GM23338 (cell line): Measurements from ENCODE around the gene TLR7. TPM values are rescaled to one million over a fixed set of nuclear protein-coding genes. Genes with fewer than 3 reads are reported as not detected.
A peak's percentile ranks its signal among the peaks of the same experiment; 100 is the strongest.

Experiments
- ATAC-seq: fragments of 200-7000 bp; cut with Tn5 transposase; 3 replicates; pipeline ENCODE4 v1.9.1; 2020
- DNase-seq: peaks from one replicate; pipeline ENCODE4 v3.0.0-alpha.2; 2015; ENCODE audit warnings: low spot score
- H2AFZ ChIP-seq: fragments of 200-600 bp; sonication (generic); 2 replicates; pipeline ENCODE4 v1.8.0; 2016; ENCODE audit warnings: antibody characterized with exemption, mild to moderate bottlenecking, moderate library complexity
- H3F3A ChIP-seq: fragments of 200-600 bp; sonication (generic); replicated peaks from 2 replicates; pipeline ENCODE4 v1.8.0; 2017; ENCODE audit warnings: antibody characterized with exemption, mixed run types, low read depth
- H3K27ac ChIP-seq: fragments of 200-600 bp; sonication (generic); 2 replicates; pipeline ENCODE4 v1.6.1; 2016; ENCODE audit warnings: low read depth
- H3K27me3 ChIP-seq: fragments of 200-600 bp; sonication (generic); 2 replicates; pipeline ENCODE4 v1.8.0; 2016; ENCODE audit warnings: mild to moderate bottlenecking, mixed run types, moderate library complexity; ENCODE audit not compliant: insufficient read depth
- H3K36me3 ChIP-seq: fragments of 200-600 bp; sonication (generic); 2 replicates; pipeline ENCODE4 v1.8.0; 2016; ENCODE audit warnings: mild to moderate bottlenecking; ENCODE audit not compliant: insufficient read depth
- H3K4me1 ChIP-seq: fragments of 200-600 bp; sonication (generic); 2 replicates; pipeline ENCODE4 v1.8.0; 2016; ENCODE audit warnings: mild to moderate bottlenecking, moderate library complexity; ENCODE audit not compliant: insufficient read depth
- H3K4me2 ChIP-seq: fragments of 200-600 bp; sonication (generic); 2 replicates; pipeline ENCODE4 v1.7.1; 2017; ENCODE audit warnings: mixed run types
- H3K4me3 ChIP-seq: fragments of 200-600 bp; sonication (generic); 2 replicates; pipeline ENCODE4 v1.6.1; 2016; ENCODE audit warnings: mixed run types
- H3K79me2 ChIP-seq: fragments of 200-600 bp; sonication (generic); replicated peaks from 2 replicates; pipeline ENCODE4 v1.8.0; 2017; ENCODE audit warnings: mild to moderate bottlenecking; ENCODE audit not compliant: insufficient read depth
- H3K9me2 ChIP-seq: fragments of 200-600 bp; sonication (generic); 2 replicates; pipeline ENCODE4 v1.8.0; 2017; ENCODE audit not compliant: insufficient read depth
- H4K20me1 ChIP-seq: fragments of 200-600 bp; sonication (generic); replicated peaks from 2 replicates; pipeline ENCODE4 v1.8.0; 2017; ENCODE audit warnings: mild to moderate bottlenecking; ENCODE audit not compliant: insufficient read depth
- H3K27ac Mint-ChIP-seq: 2 replicates; pipeline ENCODE4 v1.8.0; 2020; ENCODE audit warnings: inconsistent platforms, mild to moderate bottlenecking, moderate library complexity, mixed read lengths
- H3K27me3 Mint-ChIP-seq: 3 replicates; pipeline ENCODE4 v1.8.0; 2022; ENCODE audit warnings: low read depth, mild to moderate bottlenecking, moderate library complexity, mixed read lengths, inconsistent platforms; ENCODE audit not compliant: insufficient read depth, poor library complexity
- H3K36me3 Mint-ChIP-seq: 3 replicates; pipeline ENCODE4 v1.8.0; 2021; ENCODE audit warnings: low read depth, mild to moderate bottlenecking, inconsistent platforms, moderate library complexity, mixed read lengths
- H3K4me1 Mint-ChIP-seq: 3 replicates; pipeline ENCODE4 v1.8.0; 2020; ENCODE audit warnings: mild to moderate bottlenecking, inconsistent platforms, mixed read lengths
- H3K4me3 Mint-ChIP-seq: 3 replicates; pipeline ENCODE4 v1.8.0; 2021; ENCODE audit warnings: moderate library complexity, mild to moderate bottlenecking, inconsistent platforms, mixed read lengths
- H3K9me3 Mint-ChIP-seq: 3 replicates; pipeline ENCODE4 v1.8.0; 2020; ENCODE audit warnings: moderate library complexity, mild to moderate bottlenecking, inconsistent platforms, mixed read lengths
- CREB1 ChIP-seq: fragments of 250-450 bp; sonication (Bioruptor Pico); IDR thresholded peaks from 2 replicates; pipeline ENCODE4 v1.5.0; 2020; ENCODE audit warnings: low read depth, mild to moderate bottlenecking, moderate library complexity
- ETS1 ChIP-seq: IDR thresholded peaks from 2 replicates; pipeline ENCODE4 v1.6.1; 2016; ENCODE audit warnings: antibody characterized with exemption
- EZH2 ChIP-seq: fragments of 200-600 bp; sonication (generic); IDR thresholded peaks from one replicate; pipeline ENCODE4 v1.8.0; 2017; ENCODE audit warnings: antibody characterized with exemption, mild to moderate bottlenecking, low read depth; ENCODE audit not compliant: unreplicated experiment
- EZH2phosphoT487 ChIP-seq: fragments of 200-600 bp; sonication (generic); IDR thresholded peaks from one replicate; pipeline ENCODE4 v1.8.1; 2018; ENCODE audit warnings: antibody characterized with exemption; ENCODE audit not compliant: unreplicated experiment
- JUNB ChIP-seq: IDR thresholded peaks from one replicate; pipeline ENCODE4 v1.6.1; 2016; ENCODE audit warnings: antibody characterized with exemption; ENCODE audit not compliant: unreplicated experiment
- NANOG ChIP-seq: IDR thresholded peaks from 2 replicates; pipeline ENCODE4 v1.6.1; 2016; ENCODE audit warnings: antibody characterized with exemption, borderline replicate concordance
- POLR2AphosphoS5 ChIP-seq: IDR thresholded peaks from 2 replicates; pipeline ENCODE4 v1.6.1; 2016; ENCODE audit warnings: antibody characterized with exemption, low read depth
- REST ChIP-seq: IDR thresholded peaks from one replicate; pipeline ENCODE4 v1.6.1; 2018; ENCODE audit warnings: antibody characterized with exemption; ENCODE audit not compliant: unreplicated experiment
- ZNF114 ChIP-seq: fragments of 250-450 bp; sonication (Bioruptor Pico); IDR thresholded peaks from 2 replicates; pipeline ENCODE4 v1.5.0; 2020; ENCODE audit warnings: mild to moderate bottlenecking, moderate library complexity
- ZNF331 ChIP-seq: fragments of 250-450 bp; sonication (Bioruptor Pico); IDR thresholded peaks from 2 replicates; pipeline ENCODE4 v1.5.0; 2020; ENCODE audit warnings: low read depth, mild to moderate bottlenecking, moderate library complexity
- polyA plus RNA-seq: library from polyadenylated mRNA; unstranded; fragments of >200 nt; fragmentation: Nextera tagmentation; extraction: Ambion mirVana; gene quantifications from 2 replicates; pipeline ENCODE4 v1.2.1, GENCODE V29; 2016
- total RNA-seq: library from RNA; depleted of rRNA; stranded (reverse); fragments of >200 nt; shearing (Covaris generic); gene quantifications from 2 replicates; pipeline ENCODE4 v1.2.3, GENCODE V29; 2014
- TF ChIP-seq, protein P1 (sequence below), 2 experiments: fragments of 200-600 bp in 1 of 2; sonication (generic) in 1 of 2; conservative IDR thresholded peaks; 2 replicates each; pipeline versions ENCODE4 v1.5.1 to v1.6.1; 2016 to 2017; ENCODE audit warnings: antibody characterized with exemption in 2 of 2, low read depth in 2 of 2, mild to moderate bottlenecking in 2 of 2, moderate library complexity in 1 of 2

The TLR7 gene
- total and polyA plus RNA-seq, 2 experiments from 2014 or later: not detected

DNA sequence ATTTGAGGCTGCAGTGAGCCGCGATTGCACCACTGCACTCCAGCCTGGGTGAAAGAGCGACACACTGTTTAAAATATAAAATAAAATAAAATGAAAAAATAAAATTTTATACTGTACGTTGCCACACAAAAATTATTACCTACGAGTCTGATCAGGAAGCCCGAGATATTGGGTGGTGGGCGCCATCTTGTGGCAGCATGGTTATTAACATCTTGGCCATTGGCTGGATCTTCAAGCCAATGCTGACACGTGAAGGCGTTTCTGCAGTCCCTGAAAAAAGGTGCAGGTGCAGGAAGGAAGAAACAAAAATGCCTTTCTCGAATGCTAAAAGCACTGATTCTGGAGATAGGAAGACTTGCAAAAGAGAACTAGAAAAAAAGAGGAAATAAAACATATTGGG is 34.6 kb downstream of the TLR7 start:
- peaks cover 15% of the 10 kb centered on the region; the same call in 2 of the 3 replicates for H3K4me1 Mint-ChIP-seq
- H3K9me3 Mint-ChIP-seq: no peaks in the 10 kb centered on the region
- no peak overlapping the region for H3K27ac Mint-ChIP-seq
- Histone ChIP-seq H2AFZ (no peak overlapping the region), H3K27ac (no peak overlapping the region), H3K36me3 (no peaks in the 10 kb centered on the region), H3K79me2 (no peaks in the 10 kb centered on the region), H3F3A (no peaks in the 10 kb centered on the region), H3K27me3 (no peaks in the 10 kb centered on the region), H3K4me2 (no peak overlapping the region), H3K9me2 (no peaks in the 10 kb centered on the region), H3K4me3 (no peak overlapping the region), H4K20me1 (no peaks in the 10 kb centered on the region), H3K4me1 (peaks cover 5% of the 10 kb centered on the region; the same call in 1 of the 2 replicates)
- no peak for TF ChIP-seq ZNF114 (CRISPR knock-in tag)
- TF ChIP-seq, protein P1, sequence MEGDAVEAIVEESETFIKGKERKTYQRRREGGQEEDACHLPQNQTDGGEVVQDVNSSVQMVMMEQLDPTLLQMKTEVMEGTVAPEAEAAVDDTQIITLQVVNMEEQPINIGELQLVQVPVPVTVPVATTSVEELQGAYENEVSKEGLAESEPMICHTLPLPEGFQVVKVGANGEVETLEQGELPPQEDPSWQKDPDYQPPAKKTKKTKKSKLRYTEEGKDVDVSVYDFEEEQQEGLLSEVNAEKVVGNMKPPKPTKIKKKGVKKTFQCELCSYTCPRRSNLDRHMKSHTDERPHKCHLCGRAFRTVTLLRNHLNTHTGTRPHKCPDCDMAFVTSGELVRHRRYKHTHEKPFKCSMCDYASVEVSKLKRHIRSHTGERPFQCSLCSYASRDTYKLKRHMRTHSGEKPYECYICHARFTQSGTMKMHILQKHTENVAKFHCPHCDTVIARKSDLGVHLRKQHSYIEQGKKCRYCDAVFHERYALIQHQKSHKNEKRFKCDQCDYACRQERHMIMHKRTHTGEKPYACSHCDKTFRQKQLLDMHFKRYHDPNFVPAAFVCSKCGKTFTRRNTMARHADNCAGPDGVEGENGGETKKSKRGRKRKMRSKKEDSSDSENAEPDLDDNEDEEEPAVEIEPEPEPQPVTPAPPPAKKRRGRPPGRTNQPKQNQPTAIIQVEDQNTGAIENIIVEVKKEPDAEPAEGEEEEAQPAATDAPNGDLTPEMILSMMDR (conservative IDR thresholded peaks at IDR 0.05; ENCODE audit: low read depth in 2 of 2): peak; percentile 51 to 73
- H3K36me3 Mint-ChIP-seq: no peaks in the 10 kb centered on the region
- H3K4me3 Mint-ChIP-seq: no peak overlapping the region
- H3K27me3 Mint-ChIP-seq: peaks cover 2% of the 10 kb centered on the region
- peak; percentile 41 for DNase-seq
- no peak for ATAC-seq

- TF ChIP-seq CREB1 (CRISPR knock-in tag) (no peak), ETS1 (no peak), JUNB (no peak), ZNF114 (CRISPR knock-in tag) (no peak), ZNF331 (CRISPR knock-in tag) (no peak)
- H3K4me3 ChIP-seq: no peak overlapping the region
- H3K9me3 Mint-ChIP-seq: no peaks in the 10 kb centered on the region
- H3K36me3 Mint-ChIP-seq: no peaks in the 10 kb centered on the region
- H3K36me3 ChIP-seq: no peaks in the 10 kb centered on the region
- no peaks in the 10 kb centered on the region for H3K9me2 ChIP-seq
- H3K4me3 Mint-ChIP-seq: no peak overlapping the region
- no peak for DNase-seq
- H3K27me3 Mint-ChIP-seq: peaks cover 2% of the 10 kb centered on the region
- H3K27ac ChIP-seq: no peak overlapping the region
- no peaks in the 10 kb centered on the region for H3F3A ChIP-seq
- H3K4me1 ChIP-seq: peaks cover 5% of the 10 kb centered on the region; the same call in 1 of the 2 replicates
- no peaks in the 10 kb centered on the region for H3K79me2 ChIP-seq
- ATAC-seq: no peak
- no peaks in the 10 kb centered on the region for H4K20me1 ChIP-seq
- no peaks in the 10 kb centered on the region for H3K27me3 ChIP-seq
- H3K4me1 Mint-ChIP-seq: peaks cover 15% of the 10 kb centered on the region; the same call in 2 of the 3 replicates
- no peak overlapping the region for H2AFZ ChIP-seq
- no peak overlapping the region for H3K4me2 ChIP-seq
- H3K27ac Mint-ChIP-seq: no peak overlapping the region
These were observed 36.8 kb downstream of the TLR7 start for GRCh38 chrX:12903646-12904045.

DNA sequence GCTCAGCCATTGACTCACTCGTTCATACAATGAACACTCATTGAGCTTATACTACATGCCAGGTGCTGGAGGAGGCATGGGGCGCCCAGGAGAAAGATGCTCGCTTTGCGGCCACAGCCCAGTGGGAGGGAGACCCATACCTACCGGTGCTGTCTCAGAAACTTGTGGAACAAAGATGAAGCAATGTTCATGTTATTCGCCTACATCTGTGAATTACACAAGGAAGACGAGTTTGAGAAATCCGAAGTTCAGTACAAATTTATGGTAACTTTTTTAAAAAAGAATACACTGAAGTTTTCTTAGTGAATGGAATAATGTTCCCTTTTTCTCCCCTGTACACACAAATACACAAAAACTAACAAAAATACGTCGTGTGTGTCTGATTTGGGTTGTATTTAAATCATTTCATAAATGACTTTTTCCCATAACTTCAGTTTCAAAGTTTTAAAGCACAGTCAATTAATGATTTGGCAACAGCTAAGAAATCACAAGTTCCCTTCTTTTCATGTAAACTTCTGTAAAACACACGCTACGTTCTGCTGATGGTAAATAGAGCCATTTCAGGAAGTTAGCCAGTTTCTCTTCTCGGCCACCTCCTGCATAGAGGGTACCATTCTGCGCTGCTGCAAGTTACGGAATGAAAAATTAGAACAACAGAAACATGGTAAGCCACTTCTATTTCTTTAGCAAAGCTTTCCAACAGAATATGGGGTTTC is 39.3 kb downstream of the TLR7 start, which contains the start of gene TLR8:
Gene TLR8, plus strand, starts transcription at position 575 of the 716 bp plus-strand sequence. Its CDS starts 87 bp downstream, at position 662.
- no peak within 1 kb of the TSS for H3K27ac ChIP-seq
- no peak within 1 kb of the TSS for H3K4me3 ChIP-seq
- H4K20me1 ChIP-seq: no peaks in the 10 kb centered on the region
- Mint-ChIP-seq H3K27me3 (peaks cover 2% of the 10 kb centered on the region), H3K4me3 (no peak within 1 kb of the TSS), H3K36me3 (no peaks in the 10 kb centered on the region), H3K27ac (no peak within 1 kb of the TSS), H3K4me1 (peaks cover 2% of the 10 kb centered on the region; the same call in 1 of the 3 replicates), H3K9me3 (no peaks in the 10 kb centered on the region)
- H2AFZ ChIP-seq: no peak within 1 kb of the TSS
- H3K9me2 ChIP-seq: no peaks in the 10 kb centered on the region
- ATAC-seq (no peak), DNase-seq (no peak)
- no peaks in the 10 kb centered on the region for H3K36me3 ChIP-seq
- no peak within 1 kb of the TSS for H3K4me2 ChIP-seq
- no peaks in the 10 kb centered on the region for H3F3A ChIP-seq
- no peaks in the 10 kb centered on the region for H3K79me2 ChIP-seq
- no peaks in the 10 kb centered on the region for H3K4me1 ChIP-seq
- no peaks in the 10 kb centered on the region for H3K27me3 ChIP-seq
- TF ChIP-seq POLR2AphosphoS5 (no peak), NANOG (no peak), REST (no peak), EZH2phosphoT487 (no peak), EZH2 (no peak)
